Right renal cortex interstitium (tissue), 3 donors: ENCODE measurements around the gene OAT. TPM values are rescaled to one million over a fixed set of nuclear protein-coding genes. Genes with fewer than 3 reads are reported as not detected.

Source experiments
- DNase-seq, 3 donors: peaks; one replicate each; pipeline ENCODE4 v3.0.0-alpha.2; 2013; ENCODE audit warnings: low read depth in 3 of 3, low spot score in 2 of 3
- polyA plus RNA-seq, 3 donors: library from polyadenylated mRNA; unstranded; fragments of 120-200 nt; gene quantifications; one replicate each; pipeline ENCODE4 v1.2.1, GENCODE V29; 2013; ENCODE audit not compliant: insufficient read length in 3 of 3

The OAT gene
- polyA plus RNA-seq = 10 to 100 TPM; 93.1 to 99.6 (median 98.6) TPM

GRCh38 chr10:124418726-124419501 lies at the start of gene OAT:
Gene OAT (minus strand): TSS chr10:124418923. CDS start chr10:124412171, 6,752 bp downstream.
- DNase-seq = peak; percentile 85 to 96 (median 93)

- no peak for DNase-seq
Observed at GRCh38 chr10:124467165-124467564, 48.4 kb upstream of the OAT start.

GRCh38 chr10:124465777-124466488 lies 47.2 kb upstream of the OAT start:
- DNase-seq = no peak

- no peak for DNase-seq
Observed at GRCh38 chr10:124465003-124465776, 46.5 kb upstream of the OAT start.

- DNase-seq = no peak
Observed at GRCh38 chr10:124464028-124464965, 45.6 kb upstream of the OAT start.

- DNase-seq = no peak
Observed at GRCh38 chr10:124462348-124462695, 43.6 kb upstream of the OAT start.

GRCh38 chr10:124461642-124462347 lies 43.1 kb upstream of the OAT start, which contains the start of gene LHPP:
Gene LHPP (plus strand): TSS chr10:124461823. CDS start chr10:124461863, 40 bp downstream.
- DNase-seq = peak in 2 of 3 donors; percentile 62 to 75

- DNase-seq = no peak
Observed at GRCh38 chr10:124460144-124460543, 41.4 kb upstream of the OAT start.

- no peak for DNase-seq
Observed at GRCh38 chr10:124459395-124459794, 40.7 kb upstream of the OAT start.

- DNase-seq = no peak
Observed at GRCh38 chr10:124458889-124459288, 40.2 kb upstream of the OAT start.

- DNase-seq = no peak
Observed at GRCh38 chr10:124458473-124458872, 39.8 kb upstream of the OAT start.

GRCh38 chr10:124455441-124455840 lies 36.7 kb upstream of the OAT start:
- no peak for DNase-seq

- DNase-seq = no peak
Observed at GRCh38 chr10:124453960-124454610, 35.4 kb upstream of the OAT start.

GRCh38 chr10:124451276-124451675 lies 32.6 kb upstream of the OAT start:
- DNase-seq = no peak

GRCh38 chr10:124450783-124451057 lies 32.0 kb upstream of the OAT start:
- no peak for DNase-seq

- DNase-seq = no peak
Observed at GRCh38 chr10:124450012-124450782, 31.5 kb upstream of the OAT start, which contains the start of gene NKX1-2. Gene NKX1-2 (minus strand): TSS chr10:124450035. CDS start chr10:124449943, 92 bp downstream.

- DNase-seq = no peak
Observed at GRCh38 chr10:124449170-124450011, 30.7 kb upstream of the OAT start.
